GM12801 (cell line): ENCODE measurements around the gene PRF1.

ENCODE experiments used
- CTCF ChIP-seq: IDR thresholded peaks from one replicate; pipeline ENCODE4 v1.5.1; 2011; ENCODE audit warnings: control low read depth; ENCODE audit not compliant: insufficient read length; ENCODE audit errors: extremely low read depth

The PRF1 gene

GRCh38 chr10:70549351-70549961 is 53.1 kb downstream of the PRF1 start:
- TF ChIP-seq CTCF = no peak
